T47D (cell line): ENCODE measurements around the gene ALG2.
A peak's percentile ranks its signal among the peaks of the same experiment; 100 is the strongest.

ENCODE experiments used
- DNase-seq, 2 experiments: peaks; one replicate each; pipeline versions ENCODE4 v3.0.0 to v3.0.0-alpha.2; 2011 to 2012; ENCODE audit warnings: low read depth in 1 of 2, low spot score in 1 of 2
- JUND ChIP-seq: IDR thresholded peaks from 2 replicates; pipeline ENCODE4 v1.6.1; 2012; ENCODE audit warnings: low read depth
- in situ Hi-C: cut with HindIII; loops from 2 replicates; pipeline ENCODE4 v1.10.0; 2016; ENCODE audit warnings: low sequenced_read_pairs, low pct_unique_long_range_greater_than_20kb

The ALG2 gene

DNA sequence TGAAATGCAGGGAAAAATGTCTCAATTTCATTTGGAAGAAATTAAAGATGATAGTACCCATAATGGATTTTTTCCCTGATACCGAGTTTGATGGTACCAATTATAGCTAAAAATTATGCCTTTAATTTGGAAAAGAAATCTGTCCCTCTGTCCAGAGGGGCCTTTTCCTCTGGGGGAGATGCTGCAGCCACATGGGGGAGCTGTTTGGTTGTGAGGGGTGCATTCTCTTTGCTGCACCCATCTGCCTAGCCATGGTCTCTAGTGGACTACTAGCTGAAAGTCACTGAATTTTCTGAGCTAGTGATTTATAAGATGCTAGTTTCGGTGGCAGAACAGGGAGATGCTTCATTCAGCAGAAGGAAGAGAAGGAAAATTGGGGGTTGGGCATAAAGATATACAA, 10.0 kb upstream of the ALG2 start:
- no peak for TF ChIP-seq JUND
- in situ Hi-C loops, result no loop called here
- DNase-seq, result peak in 1 of 2 experiments; percentile 9

DNA sequence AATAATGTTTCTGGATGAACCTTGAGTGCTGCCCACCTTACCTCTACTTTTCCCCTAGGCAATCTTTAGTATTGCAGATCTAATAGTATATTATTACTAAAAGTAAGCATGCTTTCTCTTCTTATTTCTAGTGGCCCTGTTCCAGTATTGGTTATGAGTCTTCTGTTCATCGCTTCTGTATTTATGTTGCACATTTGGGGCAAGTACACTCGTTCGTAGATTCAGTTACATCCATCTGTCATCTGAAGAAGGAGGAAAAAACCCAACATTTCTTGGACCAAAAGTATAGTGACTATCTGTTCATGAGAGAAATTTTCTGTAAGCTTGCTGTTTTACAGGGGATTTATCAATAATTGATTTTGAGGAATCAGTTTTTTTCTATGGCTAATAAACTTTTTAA, 8.5 kb upstream of the ALG2 start:
- in situ Hi-C loops, result no loop called here
- DNase-seq, result no peak
- TF ChIP-seq JUND, result no peak

DNA sequence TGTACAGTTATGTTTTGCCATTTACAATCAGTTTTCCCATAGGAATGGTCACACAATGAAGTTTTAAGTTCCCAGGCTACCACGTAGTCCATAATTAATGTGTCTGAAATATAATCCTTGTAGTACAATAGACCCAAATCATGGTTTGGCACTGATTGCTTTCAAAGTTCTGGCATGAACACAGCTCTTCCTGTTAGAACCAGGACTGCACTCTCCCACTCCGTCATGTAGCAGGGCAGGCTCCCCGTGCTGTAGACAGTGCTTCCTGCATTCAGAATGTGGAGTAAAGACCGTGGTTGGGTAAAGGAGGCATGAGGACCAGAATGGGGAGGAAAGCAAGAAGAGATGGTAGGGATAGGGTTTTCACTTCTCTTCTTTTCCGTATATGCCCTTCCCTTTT, 4.3 kb upstream of the ALG2 start:
- in situ Hi-C loops, result no loop called here
- no peak for DNase-seq
- no peak for TF ChIP-seq JUND

DNA sequence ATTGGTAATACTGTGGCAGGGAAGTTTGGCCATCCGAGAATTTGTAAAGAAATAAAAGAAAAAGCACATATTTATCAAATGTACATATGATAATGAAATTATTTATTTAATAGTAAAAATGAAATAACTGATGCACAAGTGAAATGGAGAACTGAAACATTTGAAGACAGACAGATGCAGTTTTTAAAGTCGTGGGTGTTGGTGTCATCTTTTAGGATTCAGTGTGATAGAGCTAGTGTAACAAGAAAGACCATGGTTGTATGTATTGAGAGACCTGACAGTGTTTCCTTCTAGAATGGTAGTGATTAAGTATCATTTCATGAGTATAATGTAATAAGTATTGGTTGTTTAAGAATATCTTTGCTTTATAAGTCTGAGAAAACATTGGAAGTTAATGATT, 2.7 kb upstream of the ALG2 start:
- in situ Hi-C loops, result no loop called here
- no peak for TF ChIP-seq JUND
- DNase-seq, result no peak

DNA sequence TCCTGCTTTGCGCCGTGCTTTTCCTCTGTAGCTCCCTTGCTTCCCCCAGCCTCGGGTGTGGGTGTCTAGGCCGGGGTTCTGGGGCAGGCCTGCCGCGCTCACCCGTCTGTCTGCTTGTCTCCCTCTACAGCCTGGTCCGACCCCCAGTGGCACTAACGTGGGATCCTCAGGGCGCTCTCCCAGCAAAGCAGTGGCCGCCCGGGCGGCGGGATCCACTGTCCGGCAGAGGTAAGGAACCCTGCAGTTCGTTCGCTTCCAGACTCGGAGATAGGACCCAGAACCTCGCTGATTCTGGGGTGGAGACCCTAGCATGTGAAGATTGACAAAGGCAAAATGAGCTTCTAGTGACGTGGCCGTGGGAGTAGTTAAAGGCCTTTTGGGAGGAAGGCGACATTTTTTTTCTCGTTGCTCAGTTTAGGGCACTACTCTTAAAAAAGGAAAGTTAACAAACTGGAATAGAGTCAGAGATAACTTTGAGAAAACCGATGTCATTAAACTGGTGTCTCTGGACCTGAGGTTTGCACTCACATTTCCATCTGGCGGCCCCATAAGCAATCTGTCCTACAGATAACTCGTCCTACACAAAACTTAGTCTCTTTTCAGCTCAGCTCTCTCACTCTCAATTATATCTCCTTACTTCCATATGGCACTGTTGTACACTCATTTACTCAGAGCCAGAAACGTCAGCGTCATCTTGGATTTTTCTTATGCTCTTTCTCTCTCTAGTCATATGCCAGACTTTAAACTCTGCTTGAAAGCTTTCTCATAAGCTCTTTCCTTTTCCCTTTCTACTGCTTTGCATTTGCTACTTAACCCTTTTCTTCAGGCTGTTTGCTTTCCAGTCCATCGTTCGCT, 901 bp upstream of the ALG2 start:
- no peak for DNase-seq
- in situ Hi-C loops, result no loop called here
- TF ChIP-seq JUND, result no peak

DNA sequence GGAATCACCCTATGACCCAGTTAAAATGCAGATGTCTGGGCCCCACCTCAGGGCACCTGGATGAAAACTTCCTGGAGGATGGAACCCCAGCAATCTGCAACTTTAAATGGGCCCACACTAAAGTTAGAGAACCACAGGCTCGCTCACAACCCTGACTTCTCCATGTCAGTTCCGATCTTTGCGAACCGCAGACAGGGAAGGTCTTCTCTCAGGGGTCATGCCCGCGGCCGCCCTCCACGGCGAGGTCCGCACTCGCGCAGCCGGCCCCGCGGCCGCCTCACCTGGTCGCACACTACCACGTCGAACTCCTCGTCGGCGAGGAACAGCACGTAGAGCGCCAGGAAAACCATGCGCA, 499 bp downstream of the ALG2 start:
- TF ChIP-seq JUND, result no peak
- peak in 1 of 2 experiments; percentile 1 for DNase-seq
- in situ Hi-C loops, result no loop called here

DNA sequence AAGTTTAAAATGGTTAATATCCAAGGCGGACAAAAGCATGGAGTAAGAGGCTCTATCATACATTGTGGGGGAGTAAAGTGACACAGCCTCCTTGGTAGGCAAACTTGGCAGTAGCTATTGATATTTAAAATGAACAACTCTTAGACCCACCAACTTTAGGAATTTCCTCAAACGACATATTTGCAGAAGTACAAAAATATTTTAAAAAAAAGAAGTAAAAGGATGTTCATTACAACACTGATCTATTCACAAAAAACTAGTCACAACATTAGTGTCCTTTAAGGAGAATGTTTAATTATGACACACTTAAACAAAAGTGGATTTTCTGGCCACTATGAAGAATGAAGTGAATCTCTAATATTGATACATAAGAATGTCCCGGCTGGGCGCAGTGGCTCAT, 1.7 kb downstream of the ALG2 start:
- in situ Hi-C loops, result no loop called here
- no peak for TF ChIP-seq JUND
- DNase-seq, result no peak

DNA sequence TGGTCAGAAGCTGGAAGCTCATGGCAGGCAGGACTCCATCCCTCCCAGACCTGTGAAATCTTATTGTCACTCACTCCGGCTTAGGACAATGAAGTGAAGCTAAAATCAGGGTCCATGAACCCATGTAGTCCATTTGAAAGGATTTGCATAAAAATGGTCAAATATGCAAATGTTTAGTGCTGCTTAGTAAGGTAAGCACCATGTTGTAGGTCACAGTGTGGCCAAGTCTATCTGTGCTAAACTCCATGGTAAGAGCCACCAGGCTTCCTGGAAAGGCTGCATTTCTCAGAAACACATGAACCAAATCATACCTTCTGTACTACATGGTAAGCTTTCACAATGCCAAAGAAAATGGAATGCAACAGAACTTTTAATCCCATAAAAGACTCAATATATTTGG, 5.7 kb downstream of the ALG2 start:
- in situ Hi-C loops, result no loop called here
- no peak for TF ChIP-seq JUND

DNA sequence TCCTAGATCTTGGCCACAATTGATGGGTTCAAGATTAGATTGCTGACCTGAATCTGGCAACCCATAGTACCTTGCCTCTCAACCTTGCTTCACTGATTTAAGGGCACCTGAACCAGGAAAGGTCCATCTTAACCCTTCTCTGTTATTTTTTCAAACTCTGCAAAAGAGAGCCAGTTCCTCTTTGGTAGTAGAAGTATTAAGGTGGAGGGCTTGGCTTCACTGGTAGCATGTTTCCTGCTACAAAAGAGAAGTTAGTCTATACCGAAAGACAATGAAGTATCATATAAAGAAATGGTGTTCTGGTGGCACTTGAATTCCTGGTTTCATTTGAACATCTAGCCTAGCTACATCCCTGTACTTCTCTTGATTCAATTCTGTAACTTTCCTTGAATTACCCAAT, 8.5 kb downstream of the ALG2 start:
- in situ Hi-C loops, result no loop called here
- no peak for TF ChIP-seq JUND
- no peak for DNase-seq

More for the DNA sequence above, 5.7 kb downstream of the ALG2 start:
- no peak for DNase-seq

DNA sequence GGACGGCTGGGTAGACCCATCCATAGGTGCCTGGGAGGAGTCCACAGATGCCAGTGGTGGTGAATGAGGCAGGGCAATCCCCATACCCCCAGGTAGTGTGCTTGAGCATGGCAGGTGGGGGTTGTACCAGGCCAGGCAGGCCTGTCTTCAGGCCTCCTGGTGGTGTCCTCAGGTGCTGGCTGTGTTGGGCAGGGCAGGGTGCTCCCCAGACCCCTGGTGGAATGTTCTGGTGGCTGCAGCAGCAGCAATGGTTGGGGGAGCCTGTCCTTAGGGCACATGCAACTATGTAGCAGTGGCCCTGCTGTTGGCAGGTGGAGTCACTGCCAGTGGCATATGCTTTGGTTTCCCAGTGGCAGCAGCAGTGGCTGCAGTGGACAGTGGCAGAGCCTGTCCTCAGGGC, 10.0 kb downstream of the ALG2 start:
- DNase-seq, result no peak
- in situ Hi-C loops, result no loop called here

DNA sequence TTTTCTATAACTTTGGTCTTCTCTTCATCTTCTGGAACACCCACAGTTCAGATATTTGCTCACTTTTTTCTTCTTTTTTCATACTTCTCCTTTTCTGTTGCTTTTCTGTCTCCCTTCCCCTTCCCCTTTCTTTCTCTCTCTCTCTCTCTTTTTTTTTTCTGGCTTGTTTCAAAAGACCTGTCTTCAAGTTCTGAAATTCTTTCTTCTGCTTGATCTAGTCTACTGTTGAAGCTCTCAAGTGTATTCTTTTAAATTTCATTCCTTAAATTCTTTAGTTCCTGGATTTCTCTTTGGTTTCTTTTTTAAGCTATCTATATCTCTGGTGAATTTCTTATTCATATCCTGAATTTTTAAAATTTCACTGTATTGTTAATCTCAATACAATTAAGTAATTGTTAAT, 11.2 kb downstream of the ALG2 start:
- in situ Hi-C loops, result no loop called here
- no peak for TF ChIP-seq JUND
- no peak for DNase-seq

More for the DNA sequence above, 10.0 kb downstream of the ALG2 start:
- no peak for TF ChIP-seq JUND

DNA sequence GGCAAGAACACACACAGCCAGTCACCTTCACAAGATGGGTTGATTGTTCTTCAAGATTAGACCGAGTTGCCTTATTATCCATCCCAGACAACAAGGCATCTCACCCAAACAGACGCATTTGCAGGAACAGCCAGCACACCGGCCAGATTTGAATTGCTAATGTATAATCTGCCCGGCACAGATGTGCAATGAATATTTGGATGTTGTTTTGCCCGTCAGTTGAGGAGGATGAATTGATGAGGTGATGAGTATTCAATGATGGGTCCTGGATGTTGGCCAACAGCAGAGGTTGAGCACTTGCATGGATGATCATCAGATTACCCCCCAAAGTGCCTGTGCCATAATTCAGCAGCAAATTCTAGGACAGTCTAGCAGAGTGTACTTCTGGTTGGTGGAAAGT, 20.1 kb downstream of the ALG2 start:
- in situ Hi-C loops, result no loop called here
- TF ChIP-seq JUND, result no peak
- no peak for DNase-seq

DNA sequence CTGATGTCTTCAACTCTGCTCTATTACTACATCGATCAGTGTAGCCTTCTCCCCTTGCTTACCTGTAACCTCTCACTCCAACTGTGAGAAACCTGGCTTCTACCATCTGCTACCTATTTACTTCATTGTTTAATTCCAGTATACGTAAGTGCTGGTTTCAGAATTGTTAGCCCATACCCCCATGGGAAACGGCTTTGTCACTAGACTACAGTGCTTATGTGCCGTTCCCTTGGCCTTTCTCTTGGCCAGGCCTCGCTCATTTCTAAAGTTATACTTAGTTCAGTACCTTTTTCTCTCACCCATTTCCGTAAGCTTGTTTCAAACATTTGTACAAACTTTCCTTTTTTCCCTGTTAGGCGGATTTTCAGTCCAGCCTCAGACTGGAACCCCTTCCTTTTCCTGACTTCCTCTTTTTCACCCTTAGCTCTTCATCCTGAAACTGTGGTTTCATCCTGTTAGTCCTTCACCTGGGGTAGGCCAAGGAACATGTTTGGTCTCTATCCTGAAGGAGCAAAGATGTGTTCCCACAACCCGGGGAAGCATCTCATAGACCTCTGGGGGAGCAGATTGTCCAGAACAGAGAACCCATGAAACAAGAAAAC, 21.7 kb downstream of the ALG2 start:
- no peak for TF ChIP-seq JUND
- in situ Hi-C loops, result no loop called here
- DNase-seq, result no peak

DNA sequence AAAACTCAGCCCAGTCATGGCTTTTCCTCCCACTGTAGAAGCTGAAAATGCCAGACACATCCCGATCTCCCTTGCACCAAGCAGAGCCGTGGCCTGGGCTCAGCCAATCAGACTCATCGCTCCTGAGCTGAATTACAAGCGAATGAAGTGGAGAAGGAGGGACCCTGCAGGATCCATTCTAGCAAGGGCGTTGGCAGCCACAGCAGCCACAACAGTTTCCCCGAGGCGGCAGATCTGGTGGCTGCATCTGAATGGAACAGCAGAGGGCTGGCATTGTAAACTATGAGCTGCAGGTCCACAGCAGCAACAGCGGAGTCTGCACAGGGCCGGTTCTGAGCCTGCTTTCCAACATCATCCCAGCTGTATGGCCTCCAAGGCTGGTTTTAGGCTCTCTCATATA, 23.8 kb downstream of the ALG2 start:
- in situ Hi-C loops, result no loop called here
- peak in 1 of 2 experiments; percentile 2 for DNase-seq

More for the DNA sequence above, 23.8 kb downstream of the ALG2 start:
- TF ChIP-seq JUND, result no peak
